Measurements from ENCODE around the gene MPST. TPM values are rescaled to one million over a fixed set of nuclear protein-coding genes. Genes with fewer than 3 reads are reported as not detected.
"Not testable (repeated sequence)": the region's sequence is repeated elsewhere in the genome, so short reads cannot be mapped to it uniquely, and the experiment has no call there.

Gene MPST
- total RNA-seq, 2 experiments from 2014 or later: 15.6 to 18.8 TPM

DNA sequence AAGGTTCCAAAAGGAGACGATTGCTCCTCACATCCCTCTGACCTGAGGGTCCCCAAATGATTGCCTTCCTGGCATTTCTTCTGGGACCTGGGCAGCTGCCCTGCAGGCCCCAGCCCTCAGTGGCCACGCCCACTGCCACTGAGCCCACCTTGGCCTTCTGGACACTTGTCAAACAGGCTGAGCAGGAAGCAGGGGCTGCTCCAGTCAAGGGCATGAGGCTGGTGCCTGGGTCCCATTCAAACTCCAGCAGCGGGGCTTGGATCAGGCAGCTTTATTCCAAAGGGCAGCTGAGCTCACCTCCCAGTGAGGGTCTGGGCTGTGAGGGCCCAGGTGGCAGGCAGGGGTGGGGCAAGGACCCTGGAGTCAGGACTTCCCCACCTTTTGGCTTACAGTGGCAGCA, 45.6 kb downstream of the MPST start:
- POLR2A ChIA-PET: no interaction called here
- Mint-ChIP-seq H3K4me3 (no peak overlapping the region), H3K36me3 (ENCODE audit: low read depth) (no peaks in the 10 kb centered on the region), H3K9me3 (no peaks in the 10 kb centered on the region), H3K4me1 (peaks cover 16% of the 10 kb centered on the region), H3K27me3 (peaks cover 20% of the 10 kb centered on the region), H3K27ac (no peak overlapping the region)
- CTCF ChIA-PET: interaction anchor here (1.1 to 1.4 kb wide), 3 partner anchors 12 to 194 kb away, joined by 3 to 4 read pairs (median 4); no protein-coding TSS in a partner anchor
- no peak for DNase-seq

DNA sequence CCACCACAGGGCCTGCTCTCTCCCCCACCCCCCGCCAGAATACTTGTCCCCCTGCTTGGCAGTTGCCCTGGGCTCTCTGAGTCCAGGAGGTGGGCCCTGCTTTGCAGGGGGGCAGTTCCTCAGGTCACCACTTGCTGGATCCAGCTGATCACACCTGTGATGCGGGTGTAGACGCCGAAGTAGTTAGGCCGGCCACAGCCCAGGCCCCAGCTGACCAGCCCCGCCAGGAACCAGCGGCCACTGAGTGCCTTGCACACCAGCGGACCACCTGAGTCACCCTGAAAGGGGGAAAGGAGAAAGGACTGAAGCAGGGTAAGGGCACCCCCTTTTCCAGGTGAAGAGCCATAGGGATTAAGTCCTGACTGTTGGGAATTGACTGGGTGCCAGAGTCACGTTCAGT, 46.4 kb downstream of the MPST start:
- Mint-ChIP-seq H3K27ac (no peak overlapping the region), H3K36me3 (ENCODE audit: low read depth) (no peaks in the 10 kb centered on the region), H3K4me3 (no peak overlapping the region), H3K4me1 (peaks cover 8% of the 10 kb centered on the region), H3K9me3 (no peaks in the 10 kb centered on the region), H3K27me3 (peaks cover 21% of the 10 kb centered on the region)
- ChIA-PET CTCF (interaction anchor here (1.4 kb wide), 3 partner anchors 11 to 133 kb away, joined by 4 to 5 read pairs (median 4); no protein-coding TSS in a partner anchor), POLR2A (no interaction called here)
- no peak for DNase-seq

DNA sequence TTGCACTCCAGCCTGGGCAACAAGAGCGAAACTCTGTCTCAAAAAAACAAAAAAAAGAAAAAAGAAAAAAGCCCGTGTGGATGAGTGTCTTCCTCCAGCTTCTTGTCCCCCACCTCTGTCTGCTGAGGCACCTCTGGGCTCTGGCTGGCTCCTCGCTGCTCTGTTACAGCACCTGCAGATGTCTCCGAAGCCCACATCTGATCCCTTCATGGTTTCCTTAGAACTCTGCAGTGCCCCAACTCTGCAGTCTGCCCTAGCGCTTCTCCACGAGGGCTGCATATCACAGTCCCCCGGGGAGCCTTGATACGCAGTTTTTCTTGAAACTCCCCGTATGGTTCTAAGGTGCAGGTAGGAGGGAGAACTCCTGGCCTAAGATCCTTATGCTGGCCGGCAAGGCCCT, 47.9 kb downstream of the MPST start:
- Mint-ChIP-seq H3K36me3 (ENCODE audit: low read depth) (no peaks in the 10 kb centered on the region), H3K4me3 (no peak overlapping the region), H3K9me3 (no peaks in the 10 kb centered on the region), H3K27ac (peak overlapping the region; percentile 51), H3K27me3 (peaks cover 21% of the 10 kb centered on the region), H3K4me1 (peaks cover 2% of the 10 kb centered on the region)
- POLR2A ChIA-PET: no interaction called here
- no peak for DNase-seq
- CTCF ChIA-PET: interaction anchor here (1.2 kb wide), 1 partner anchor 9 kb away, joined by 3 read pairs; no protein-coding TSS in a partner anchor

DNA sequence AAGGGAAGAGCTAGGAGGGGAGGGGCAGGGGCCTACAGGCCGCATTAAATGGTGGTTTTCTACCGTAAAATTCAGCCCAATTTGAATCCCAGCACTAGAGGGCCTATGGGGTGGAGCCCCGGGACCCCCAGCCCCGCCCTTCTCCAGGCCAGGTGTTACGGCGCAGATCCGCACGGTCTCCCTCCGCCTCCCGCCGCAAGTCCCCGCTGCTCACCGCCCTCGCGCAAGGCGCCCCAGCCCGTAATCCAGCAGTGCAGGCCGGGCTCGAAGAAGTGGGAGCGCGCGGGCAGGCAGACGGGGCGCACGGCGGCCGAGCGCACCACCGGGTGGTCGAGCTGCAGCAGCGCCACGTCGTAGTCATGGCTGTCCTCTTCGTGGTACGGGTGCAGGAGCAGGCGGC, 49.3 kb downstream of the MPST start:
- Mint-ChIP-seq H3K27ac (no peak overlapping the region), H3K27me3 (peaks cover 21% of the 10 kb centered on the region), H3K4me3 (no peak overlapping the region), H3K36me3 (ENCODE audit: low read depth) (no peaks in the 10 kb centered on the region), H3K4me1 (peaks cover 2% of the 10 kb centered on the region), H3K9me3 (no peaks in the 10 kb centered on the region)
- POLR2A ChIA-PET: no interaction called here
- no peak for DNase-seq
- CTCF ChIA-PET: interaction anchor here (0.6 to 0.9 kb wide), 2 partner anchors 11 to 128 kb away, joined by 3 to 4 read pairs; no protein-coding TSS in a partner anchor

DNA sequence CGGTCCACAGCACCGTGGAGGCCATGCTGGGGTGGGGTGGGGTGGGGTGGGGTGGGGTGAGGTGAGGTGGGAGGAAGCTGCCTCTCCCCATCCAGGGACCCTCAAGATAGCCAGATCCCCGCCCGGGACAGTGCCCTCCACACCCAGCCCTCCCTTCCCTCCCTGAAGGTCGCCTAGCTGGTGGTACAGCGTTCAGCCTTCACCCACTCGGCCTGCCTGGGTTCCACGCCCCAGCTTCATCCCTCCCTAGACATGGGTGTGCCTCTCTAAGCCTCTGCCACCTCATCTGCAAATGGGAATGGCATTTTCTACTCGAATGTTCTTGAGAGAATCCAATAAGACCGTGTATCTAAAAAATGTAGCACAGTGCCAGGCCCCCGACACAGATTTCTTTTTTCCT, 49.8 kb downstream of the MPST start:
- ChIA-PET CTCF (interaction anchor here (0.6 to 0.9 kb wide), 2 partner anchors 10 to 128 kb away, joined by 3 to 4 read pairs; no protein-coding TSS in a partner anchor), POLR2A (no interaction called here)
- Mint-ChIP-seq H3K27ac (no peak overlapping the region), H3K36me3 (ENCODE audit: low read depth) (no peaks in the 10 kb centered on the region), H3K9me3 (no peaks in the 10 kb centered on the region), H3K4me3 (no peak overlapping the region), H3K4me1 (peaks cover under 1% of the 10 kb centered on the region), H3K27me3 (peaks cover 21% of the 10 kb centered on the region)
- DNase-seq: no peak

DNA sequence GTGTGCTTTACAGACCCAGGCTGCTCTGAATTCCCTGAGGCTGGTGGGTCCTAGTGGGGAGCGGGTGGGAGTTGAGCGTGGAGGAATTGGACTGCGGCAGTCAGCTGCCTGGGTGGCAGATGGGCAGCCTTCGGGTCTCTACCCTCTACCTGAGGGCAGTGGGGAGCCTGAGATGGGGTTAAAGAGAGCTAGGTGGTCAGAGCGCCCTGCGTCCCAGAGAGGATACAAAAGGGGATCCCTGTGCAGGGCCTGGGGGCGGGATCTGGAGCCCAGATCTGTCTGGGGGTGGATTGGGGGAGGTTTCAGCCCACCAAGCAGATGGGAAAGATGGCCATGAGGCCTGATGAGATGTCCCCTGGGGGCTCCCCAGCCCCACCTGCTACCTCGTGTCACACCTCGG, 50.2 kb downstream of the MPST start:
- H3K27ac Mint-ChIP-seq: no peak overlapping the region
- H3K4me1 Mint-ChIP-seq: no peaks in the 10 kb centered on the region
- H3K9me3 Mint-ChIP-seq: no peaks in the 10 kb centered on the region
- no peak for DNase-seq
- H3K27me3 Mint-ChIP-seq: peaks cover 21% of the 10 kb centered on the region
- no peaks in the 10 kb centered on the region for H3K36me3 Mint-ChIP-seq (ENCODE audit: low read depth)
- CTCF ChIA-PET: no interaction called here
- H3K4me3 Mint-ChIP-seq: no peak overlapping the region
- POLR2A ChIA-PET: no interaction called here

DNA sequence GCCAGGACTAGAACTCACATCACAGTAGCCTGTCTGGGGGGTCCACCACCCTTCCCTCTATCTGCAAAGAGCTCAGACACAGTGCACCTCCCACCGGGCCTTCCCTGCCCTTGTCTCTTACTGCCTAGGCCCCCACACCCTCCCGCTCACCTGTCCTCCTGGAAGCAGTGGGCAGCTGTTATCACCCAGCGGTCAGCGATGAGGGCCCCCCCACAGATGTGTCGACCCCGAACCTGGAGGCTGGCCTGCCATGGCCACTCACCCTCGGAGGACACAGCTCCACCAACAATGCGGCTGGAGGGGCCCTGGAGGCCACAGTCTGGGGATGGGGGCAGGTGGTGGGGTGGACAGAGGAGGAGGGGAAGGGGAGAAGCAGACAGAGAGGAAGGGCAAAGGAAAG, 50.8 kb downstream of the MPST start:
- H3K4me1 Mint-ChIP-seq: peaks cover 4% of the 10 kb centered on the region
- H3K27me3 Mint-ChIP-seq: peaks cover 21% of the 10 kb centered on the region
- DNase-seq: no peak
- no peaks in the 10 kb centered on the region for H3K9me3 Mint-ChIP-seq
- CTCF ChIA-PET: no interaction called here
- POLR2A ChIA-PET: interaction anchor here (0.6 kb wide), 1 partner anchor 53 kb away, joined by 3 read pairs; no protein-coding TSS in a partner anchor
- no peak overlapping the region for H3K27ac Mint-ChIP-seq
- H3K4me3 Mint-ChIP-seq: no peak overlapping the region
- no peaks in the 10 kb centered on the region for H3K36me3 Mint-ChIP-seq (ENCODE audit: low read depth)

DNA sequence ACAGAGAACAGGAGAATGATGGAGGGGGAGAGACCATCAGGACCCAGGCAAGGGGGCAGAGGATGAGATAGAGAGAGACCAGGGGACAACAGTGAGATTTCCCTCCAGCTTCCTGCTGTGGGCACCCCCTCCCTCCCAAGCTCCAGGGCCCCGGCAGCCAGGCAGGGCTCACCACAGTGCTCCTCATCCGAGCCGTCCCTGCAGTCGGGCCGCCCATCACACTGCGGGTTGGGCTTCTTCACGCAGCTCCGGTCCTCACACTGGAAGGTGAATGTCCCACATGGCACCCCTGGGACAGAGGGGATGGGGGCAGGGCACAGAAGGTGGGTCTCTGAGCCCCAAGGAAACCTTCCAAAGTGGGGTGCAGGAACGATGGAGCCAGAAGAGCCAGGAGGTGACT, 51.2 kb downstream of the MPST start:
- no peak overlapping the region for H3K4me3 Mint-ChIP-seq
- peaks cover 7% of the 10 kb centered on the region for H3K4me1 Mint-ChIP-seq
- ChIA-PET CTCF (no interaction called here), POLR2A (interaction anchor here (0.6 kb wide), 1 partner anchor 53 kb away, joined by 3 read pairs; no protein-coding TSS in a partner anchor)
- no peak for DNase-seq
- no peaks in the 10 kb centered on the region for H3K9me3 Mint-ChIP-seq
- no peak overlapping the region for H3K27ac Mint-ChIP-seq
- no peaks in the 10 kb centered on the region for H3K36me3 Mint-ChIP-seq (ENCODE audit: low read depth)
- H3K27me3 Mint-ChIP-seq: peaks cover 21% of the 10 kb centered on the region

DNA sequence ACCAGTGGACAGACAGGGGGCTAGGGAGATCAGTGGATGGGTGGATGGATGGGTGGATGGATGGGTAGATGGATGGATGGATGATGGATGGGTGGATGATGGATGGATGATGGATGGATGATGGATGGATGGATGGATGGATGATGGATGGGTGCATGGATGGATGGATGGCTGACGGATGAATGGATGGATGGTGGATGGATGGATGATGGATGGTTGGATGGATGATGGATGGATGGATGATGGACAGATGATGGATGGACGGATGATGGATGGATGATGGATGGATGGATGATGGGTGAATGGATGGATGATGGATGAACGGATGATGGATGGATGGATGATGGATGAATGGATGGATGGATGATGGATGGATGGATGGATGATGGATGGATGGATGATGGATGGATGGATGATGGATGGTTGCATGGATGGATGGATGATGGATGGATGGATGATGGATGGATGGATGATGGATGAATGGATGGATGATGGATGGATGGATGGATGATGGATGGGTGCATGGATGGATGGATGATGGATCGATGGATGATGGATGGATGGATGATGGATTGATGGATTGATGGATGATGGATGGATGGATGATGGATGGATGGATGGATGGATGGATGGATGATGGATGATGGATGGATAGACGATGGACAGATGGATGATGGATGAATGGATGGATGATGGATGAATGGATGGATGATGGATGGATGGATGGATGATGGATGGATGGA, 52.5 kb downstream of the MPST start:
- peaks cover 12% of the 10 kb centered on the region for H3K4me1 Mint-ChIP-seq
- H3K4me3 Mint-ChIP-seq; H3K27ac Mint-ChIP-seq; H3K9me3 Mint-ChIP-seq; POLR2A ChIA-PET; H3K36me3 Mint-ChIP-seq (ENCODE audit: low read depth); CTCF ChIA-PET; DNase-seq: not testable (repeated sequence)
- peaks cover 21% of the 10 kb centered on the region for H3K27me3 Mint-ChIP-seq

DNA sequence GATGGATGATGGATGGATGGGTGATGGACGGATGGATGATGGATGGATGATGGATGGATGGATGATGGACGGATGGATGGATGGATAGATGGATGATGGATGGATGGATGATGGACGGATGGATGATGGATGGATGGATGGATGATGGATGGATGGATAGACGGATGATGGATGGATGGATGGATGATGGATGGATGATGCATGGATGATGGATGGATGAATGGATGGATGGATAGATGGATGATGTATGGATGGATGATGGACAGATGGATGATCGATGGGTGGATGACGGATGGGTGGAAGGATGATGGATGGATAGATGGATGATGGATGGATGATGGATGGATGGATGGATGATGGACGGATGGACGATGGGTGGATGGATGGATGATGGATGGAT, 53.1 kb downstream of the MPST start:
- POLR2A ChIA-PET: no interaction called here

DNA sequence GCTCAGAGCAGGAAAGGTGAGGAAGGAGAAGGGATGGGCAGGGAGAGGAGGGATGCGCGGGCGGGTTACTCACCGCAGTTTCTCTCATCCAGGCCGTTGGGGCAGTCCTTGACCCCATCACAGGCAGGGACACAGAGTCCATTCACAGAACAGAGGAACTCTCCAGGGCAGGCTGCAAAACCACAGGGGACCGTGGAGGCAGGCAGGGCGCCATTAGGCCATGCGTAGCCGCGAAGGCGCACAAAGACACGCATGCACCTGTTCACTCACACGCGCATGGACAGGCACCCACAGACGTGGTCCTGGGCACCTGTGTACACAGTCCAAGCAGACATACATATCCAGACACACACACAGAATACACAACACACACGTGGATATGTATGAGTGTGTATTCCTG, 55.0 kb downstream of the MPST start:
- POLR2A ChIA-PET: no interaction called here
- Mint-ChIP-seq H3K4me1 (peaks cover 34% of the 10 kb centered on the region), H3K27me3 (peaks cover 7% of the 10 kb centered on the region), H3K36me3 (ENCODE audit: low read depth) (no peaks in the 10 kb centered on the region), H3K9me3 (no peaks in the 10 kb centered on the region), H3K4me3 (no peak overlapping the region), H3K27ac (no peak overlapping the region)
- CTCF ChIA-PET: interaction anchor here (1.3 kb wide), 1 partner anchor 125 kb away, joined by 4 read pairs; no protein-coding TSS in a partner anchor
- DNase-seq: no peak

More for the DNA sequence above, 53.1 kb downstream of the MPST start:
- peaks cover 16% of the 10 kb centered on the region for H3K4me1 Mint-ChIP-seq
- DNase-seq: no peak
- CTCF ChIA-PET: interaction anchor here (0.6 kb wide), 1 partner anchor 240 kb away, joined by 5 read pairs; no protein-coding TSS in a partner anchor
- H3K27me3 Mint-ChIP-seq: peaks cover 20% of the 10 kb centered on the region
- H3K9me3 Mint-ChIP-seq: no peaks in the 10 kb centered on the region
- no peak overlapping the region for H3K27ac Mint-ChIP-seq
- H3K4me3 Mint-ChIP-seq: no peak overlapping the region
- no peaks in the 10 kb centered on the region for H3K36me3 Mint-ChIP-seq (ENCODE audit: low read depth)

DNA sequence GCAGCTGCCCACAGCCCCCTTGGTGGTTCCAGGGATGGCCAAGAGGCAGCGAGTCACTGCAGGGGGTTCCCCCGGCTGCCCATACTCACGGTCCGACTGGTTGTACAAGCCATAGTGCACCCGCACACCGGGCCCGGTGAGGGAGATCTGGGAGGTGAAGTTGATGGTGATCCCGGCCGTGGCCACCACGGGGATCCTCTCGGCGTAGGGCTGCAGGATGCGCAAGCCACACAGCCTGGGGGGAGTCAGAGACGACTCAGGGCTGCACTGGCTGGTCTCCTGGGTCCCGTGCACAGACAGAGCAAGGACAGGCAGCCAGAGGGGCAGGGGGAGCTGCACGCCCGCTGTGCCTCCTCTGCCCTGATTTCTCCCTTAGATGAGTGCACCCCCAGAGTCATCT, 55.5 kb downstream of the MPST start:
- Mint-ChIP-seq H3K36me3 (ENCODE audit: low read depth) (no peaks in the 10 kb centered on the region), H3K27me3 (peaks cover 2% of the 10 kb centered on the region), H3K4me1 (peaks cover 39% of the 10 kb centered on the region), H3K4me3 (no peak overlapping the region), H3K9me3 (no peaks in the 10 kb centered on the region), H3K27ac (no peak overlapping the region)
- CTCF ChIA-PET: no interaction called here
- DNase-seq: no peak
- POLR2A ChIA-PET: no interaction called here

DNA sequence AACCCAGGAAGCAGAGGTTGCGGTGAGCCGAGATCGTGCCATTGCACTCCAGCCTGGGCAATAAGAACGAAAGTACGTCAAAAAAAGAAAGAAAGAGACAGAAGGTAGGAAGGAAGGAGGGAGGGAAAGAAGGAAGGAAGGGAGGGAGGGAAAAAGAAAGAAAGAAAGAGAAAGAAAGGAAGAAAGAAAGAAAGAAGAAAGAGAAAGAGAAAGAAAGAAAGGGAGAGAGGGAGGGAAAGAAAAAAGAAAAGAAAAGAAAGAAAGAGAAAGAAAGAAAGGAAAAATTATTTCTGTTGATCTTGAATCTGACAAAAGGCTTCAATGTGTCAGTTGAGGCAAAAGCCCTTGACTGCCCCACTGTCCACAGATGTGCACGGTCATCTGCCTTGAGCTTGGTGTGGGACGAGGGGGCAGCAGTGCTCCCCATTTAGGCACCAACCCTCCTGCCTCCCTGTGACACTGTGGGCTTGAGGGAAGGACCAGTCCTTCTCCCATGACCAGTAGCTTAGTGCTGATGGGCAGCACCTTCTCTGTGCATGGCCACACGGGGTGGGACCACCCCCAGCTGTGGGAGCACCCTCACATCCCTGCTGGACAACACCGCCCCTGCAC, 56.4 kb downstream of the MPST start:
- Mint-ChIP-seq H3K27me3 (no peaks in the 10 kb centered on the region), H3K4me3 (no peak overlapping the region), H3K27ac (peak overlapping the region; percentile 66), H3K4me1 (peaks cover 48% of the 10 kb centered on the region), H3K36me3 (ENCODE audit: low read depth) (no peaks in the 10 kb centered on the region), H3K9me3 (no peaks in the 10 kb centered on the region)
- no peak for DNase-seq
- ChIA-PET POLR2A (no interaction called here), CTCF (interaction anchor here (1.0 to 2.1 kb wide), 9 partner anchors 12 to 124 kb away, joined by 3 to 8 read pairs (median 4); no protein-coding TSS in a partner anchor)

All from activated CD4-positive, alpha-beta T cell treated with anti-CD3 and anti-CD28 coated beads, Interleukin-2, amount 10 ng/mL, durations not matched to agents 7 days and 5 days (primary cell).